Testis (tissue), 2 donors: Measurements from ENCODE around the gene ATP5PD.

Source experiments
- CTCF ChIP-seq, 3 experiments: fragments of 450-650 bp in 2 of 3; fragments of 200-600 bp in 1 of 3; sonication (generic) in 1 of 3; IDR thresholded peaks; one replicate each; pipeline ENCODE4 v1.5.1; 2016 to 2019; ENCODE audit warnings: antibody characterized with exemption in 3 of 3, mild to moderate bottlenecking in 2 of 3, moderate library complexity in 1 of 3
- POLR2A ChIP-seq: fragments of 450-650 bp; IDR thresholded peaks from one replicate; pipeline ENCODE4 v1.6.1; 2017; ENCODE audit warnings: antibody characterized with exemption, mild to moderate bottlenecking, moderate library complexity

DNA sequence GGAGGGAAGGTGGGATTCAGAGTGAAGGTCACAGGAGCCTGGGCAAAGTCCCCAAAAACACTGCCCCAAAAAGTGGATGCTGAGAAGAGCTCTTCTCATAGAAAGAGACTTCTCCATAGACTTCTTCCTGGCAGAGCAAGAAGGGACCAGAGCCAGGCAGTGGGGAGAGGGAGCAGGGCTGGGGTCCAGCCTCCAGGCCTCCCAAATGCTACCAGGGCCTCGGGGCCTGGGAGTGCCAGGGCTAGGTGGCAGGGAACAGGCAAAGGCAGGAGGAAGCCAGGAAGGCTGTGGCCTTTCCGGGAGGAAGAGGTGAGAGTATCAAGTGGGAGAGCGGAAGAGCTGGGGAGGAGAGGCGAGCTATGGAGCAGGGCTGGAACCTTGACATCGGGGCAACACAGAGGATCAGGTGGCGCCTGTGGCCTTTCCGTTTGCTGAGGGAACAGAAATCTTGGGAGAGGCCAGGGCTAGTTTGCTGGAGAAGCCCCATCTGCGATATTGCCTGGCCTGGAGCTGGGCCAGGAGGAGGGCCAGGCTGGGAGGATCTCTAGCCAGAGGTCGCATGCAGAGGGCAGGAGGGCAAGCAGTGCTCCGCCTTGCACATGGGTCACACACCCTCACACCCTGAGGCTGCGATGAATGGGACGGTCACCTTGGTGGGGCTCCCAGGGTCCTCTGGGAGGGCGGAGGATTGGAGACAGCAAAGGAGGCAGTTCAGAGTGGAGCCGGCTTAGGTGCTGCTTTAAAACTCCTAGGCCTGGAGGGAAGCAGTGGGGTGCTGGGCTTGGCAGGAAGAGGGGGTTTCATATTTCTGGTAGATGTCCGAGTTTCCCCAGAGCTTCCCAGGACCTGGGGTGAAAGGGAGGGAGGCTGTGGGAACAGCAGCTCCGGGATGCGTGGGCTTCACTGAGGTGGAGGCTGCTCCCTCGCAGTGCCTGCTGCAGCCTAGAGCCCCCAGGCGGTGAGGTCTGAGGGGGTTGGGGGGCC is 44.4 kb upstream of the ATP5PD start:
- no peak for TF ChIP-seq CTCF (IDR thresholded peaks at IDR 0.05)
- no peak for TF ChIP-seq POLR2A
